IMR-90 (cell line): ENCODE data around the gene PPM1D. TPM values are rescaled to one million over a fixed set of nuclear protein-coding genes. Genes with fewer than 3 reads are reported as not detected.
A peak's percentile ranks its signal among the peaks of the same experiment; 100 is the strongest.

Experiments used
- ATAC-seq: fragments of 200-7000 bp; cut with Tn5 transposase; 2 replicates; pipeline ENCODE4 v1.9.1; 2020; ENCODE audit warnings: low read depth, mild to moderate bottlenecking, moderate library complexity
- BruUV-seq: library from RNA; stranded (reverse); fragments of 400-500 nt; replicated peaks from 2 replicates; lab custom pipeline; 2021; lab: Mats Ljungman, UMichigan
- CTCF ChIA-PET: fragments of 300-600 bp; formaldehyde crosslinking; extraction: SDS; loops from one replicate; lab custom pipeline; 2021; ENCODE audit warnings: antibody characterized with exemption; lab: Yijun Ruan, JAX
- POLR2A ChIA-PET: fragments of 300-600 bp; sonication (Branson Sonifier 250); formaldehyde crosslinking; loops from one replicate; lab custom pipeline; 2022; ENCODE audit warnings: antibody characterized with exemption; ENCODE audit not compliant: unreplicated experiment; lab: Charles Lee
- DNase-seq: peaks from one replicate; pipeline ENCODE4 v3.0.0; 2013
- H2AFZ ChIP-seq: replicated peaks from 2 replicates; pipeline ENCODE3; 2013; ENCODE audit warnings: low read length, mild to moderate bottlenecking; ENCODE audit not compliant: poor library complexity
- H2AK5ac ChIP-seq: 2 replicates; pipeline ENCODE4 v1.6.1; 2013; ENCODE audit warnings: low read depth, low read length, inconsistent platforms
- H2AK9ac ChIP-seq: replicated peaks from 2 replicates; pipeline ENCODE3; 2013; ENCODE audit warnings: mild to moderate bottlenecking, low read depth, low read length, moderate library complexity; ENCODE audit not compliant: poor library complexity
- H2BK120ac ChIP-seq: 2 replicates; pipeline ENCODE4 v1.6.1; 2013; ENCODE audit warnings: low read depth, low read length, inconsistent platforms
- H2BK15ac ChIP-seq: 3 replicates; pipeline ENCODE4 v1.6.1; 2013; ENCODE audit warnings: low read depth, low read length, inconsistent platforms
- H2BK20ac ChIP-seq: 2 replicates; pipeline ENCODE4 v1.6.1; 2013; ENCODE audit warnings: low read depth, mild to moderate bottlenecking, inconsistent platforms, low read length, moderate library complexity
- H2BK5ac ChIP-seq: 2 replicates; pipeline ENCODE4 v1.6.1; 2013; ENCODE audit warnings: mild to moderate bottlenecking, low read depth, low read length, inconsistent platforms; ENCODE audit not compliant: poor library complexity, severe bottlenecking
- H3K14ac ChIP-seq: replicated peaks from 2 replicates; pipeline ENCODE4 v1.6.1; 2013; ENCODE audit warnings: low read depth, low read length, inconsistent platforms
- H3K18ac ChIP-seq: 2 replicates; pipeline ENCODE4 v1.6.1; 2013; ENCODE audit warnings: low read depth, low read length, control low read depth
- H3K23ac ChIP-seq: 2 replicates; pipeline ENCODE4 v1.6.1; 2013; ENCODE audit warnings: low read depth, low read length, inconsistent platforms
- H3K27ac ChIP-seq: 2 replicates; pipeline ENCODE4 v1.5.1; 2013; ENCODE audit warnings: mild to moderate bottlenecking, control low read depth, low read length; ENCODE audit not compliant: insufficient read depth
- H3K27me3 ChIP-seq: 2 replicates; pipeline ENCODE4 v1.6.1; 2013; ENCODE audit warnings: low read length; ENCODE audit not compliant: control insufficient read depth, insufficient read depth
- H3K36me3 ChIP-seq: 2 replicates; pipeline ENCODE4 v1.6.1; 2013; ENCODE audit warnings: low read length, mixed read lengths; ENCODE audit not compliant: control insufficient read depth, insufficient read depth
- H3K4ac ChIP-seq: 2 replicates; pipeline ENCODE4 v1.6.1; 2013; ENCODE audit warnings: low read depth, low read length, inconsistent platforms
- H3K4me1 ChIP-seq: 2 replicates; pipeline ENCODE4 v1.6.1; 2013; ENCODE audit warnings: low read length, mixed read lengths; ENCODE audit not compliant: control insufficient read depth, insufficient read depth
- H3K4me2 ChIP-seq: 2 replicates; pipeline ENCODE4 v1.6.1; 2013; ENCODE audit warnings: low read depth, mild to moderate bottlenecking, control low read depth, low read length, moderate library complexity
- H3K4me3 ChIP-seq: 2 replicates; pipeline ENCODE4 v1.5.1; 2013; ENCODE audit warnings: low read depth, mild to moderate bottlenecking, control low read depth, low read length, moderate library complexity; ENCODE audit not compliant: insufficient read depth
- H3K56ac ChIP-seq: 2 replicates; pipeline ENCODE4 v1.6.1; 2013; ENCODE audit warnings: low read length, inconsistent platforms; ENCODE audit not compliant: insufficient read depth; ENCODE audit errors: extremely low read depth
- H3K79me1 ChIP-seq, 2 experiments: 2 replicates each; pipeline ENCODE4 v1.6.1; 2013; ENCODE audit warnings: low read length in 2 of 2, inconsistent platforms in 1 of 2, low read depth in 1 of 2
- H3K9ac ChIP-seq: 2 replicates; pipeline ENCODE4 v1.6.1; 2013; ENCODE audit warnings: low read depth, low read length, control low read depth
- H3K9me1 ChIP-seq: 2 replicates; pipeline ENCODE4 v1.6.1; 2013; ENCODE audit warnings: low read length, inconsistent platforms; ENCODE audit not compliant: insufficient read depth
- H3K9me3 ChIP-seq: 2 replicates; pipeline ENCODE4 v1.6.1; 2013; ENCODE audit warnings: low read length; ENCODE audit not compliant: control insufficient read depth, insufficient read depth
- H4K20me1 ChIP-seq: 2 replicates; pipeline ENCODE4 v1.6.1; 2013; ENCODE audit warnings: low read length, inconsistent platforms; ENCODE audit not compliant: insufficient read depth
- H4K5ac ChIP-seq: 2 replicates; pipeline ENCODE4 v1.6.1; 2013; ENCODE audit warnings: mild to moderate bottlenecking, low read depth, low read length, control low read depth
- H4K8ac ChIP-seq, 2 experiments: 2 replicates each; pipeline ENCODE4 v1.6.1; 2013; ENCODE audit warnings: low read depth in 2 of 2, low read length in 2 of 2, control low read depth in 1 of 2, inconsistent platforms in 1 of 2
- H4K91ac ChIP-seq: 2 replicates; pipeline ENCODE4 v1.6.1; 2013; ENCODE audit warnings: low read depth, low read length, inconsistent platforms; ENCODE audit not compliant: insufficient read depth
- BHLHE40 ChIP-seq: fragments of 150-350 bp; IDR thresholded peaks from 2 replicates; pipeline ENCODE4 v1.6.1; 2016; ENCODE audit warnings: mild to moderate bottlenecking, low read depth, low read length
- CTCF ChIP-seq: conservative IDR thresholded peaks from 2 replicates; pipeline ENCODE4 v1.5.1; 2012; ENCODE audit warnings: mild to moderate bottlenecking, low read depth, low read length, improper control_type of control experiment
- FOS ChIP-seq: fragments of 150-350 bp; IDR thresholded peaks from 2 replicates; pipeline ENCODE4 v1.6.1; 2016; ENCODE audit warnings: low read depth, low read length
- MXI1 ChIP-seq: IDR thresholded peaks from 2 replicates; pipeline ENCODE4 v1.6.1; 2012; ENCODE audit warnings: low read depth, mild to moderate bottlenecking, low read length, moderate library complexity, borderline replicate concordance
- NFE2L2 ChIP-seq: fragments of 150-350 bp; IDR thresholded peaks from 2 replicates; pipeline ENCODE4 v1.6.1; 2016; ENCODE audit warnings: low read depth, mild to moderate bottlenecking, low read length
- POLR2A ChIP-seq: IDR thresholded peaks from 2 replicates; pipeline ENCODE4 v1.6.1; 2012; ENCODE audit warnings: mild to moderate bottlenecking, low read depth, low read length
- RAD21 ChIP-seq: IDR thresholded peaks from 2 replicates; pipeline ENCODE4 v1.6.1; 2012; ENCODE audit warnings: low read length, improper control_type of control experiment
- USF2 ChIP-seq: fragments of 150-350 bp; IDR thresholded peaks from 2 replicates; pipeline ENCODE4 v1.6.1; 2017; ENCODE audit warnings: mild to moderate bottlenecking, antibody characterized with exemption, low read length, low read depth
- WGBS, 2 experiments: methylation state at CpG; one replicate each; pipeline versions ENCODE4 v1.1.5 to v1.1.7; 2013; ENCODE audit warnings: missing lambda C conversion rate in 2 of 2; ENCODE audit not compliant: insufficient read length in 1 of 2; ENCODE audit errors: extremely low coverage in 2 of 2; 5-methylcytosine and 5-hydroxymethylcytosine counted together
- dilution Hi-C: fragments of 300-500 bp; cut with HindIII; formaldehyde crosslinking; loops from one replicate; pipeline ENCODE4 v1.14.3; 2018; ENCODE audit warnings: low sequenced_read_pairs; ENCODE audit not compliant: unreplicated experiment
- in situ Hi-C: fragments of 300-500 bp; cut with MboI; formaldehyde crosslinking; loops from 3 replicates; pipeline ENCODE4 v1.14.3; 2019; ENCODE audit warnings: low sequenced_read_pairs, inconsistent platforms, mixed read lengths
- intact Hi-C: fragments of 100-400 bp; cut with micrococcal nuclease; formaldehyde crosslinking; loops from 2 replicates; pipeline ENCODE4 v1.10.0; 2022
- polyA plus RNA-seq, 3 experiments: library from polyadenylated mRNA; depleted of rRNA; stranded (reverse); fragments of >200 nt; gene quantifications; 2 replicates each; pipeline ENCODE4 v1.2.3, GENCODE V29; 2012; ENCODE audit warnings: low replicate concordance in 1 of 3
- total RNA-seq: library from RNA; depleted of rRNA; stranded (reverse); fragments of >200 nt; gene quantifications from 2 replicates; pipeline ENCODE4 v1.2.3, GENCODE V29; 2012

PPM1D gene
- total and polyA plus RNA-seq, 2 of the 4 experiments (the other 2 are of a cell fraction): 5.5 to 16.1 TPM

GRCh38 chr17:60573236-60574051 lies 26.5 kb upstream of the PPM1D start:
- peak overlapping the region; percentile 30 for H2BK20ac ChIP-seq
- in situ Hi-C loops: no loop called here
- 0 out of 2 replicates have a peak overlapping the region, but pooled peaks have one; percentile 14 for H4K91ac ChIP-seq
- H3K9me1 ChIP-seq: peaks cover 9% of the 10 kb centered on the region
- H2BK5ac ChIP-seq: peak overlapping the region; percentile 78
- ATAC-seq (peak; percentile 68), DNase-seq (peak; percentile 74)
- H4K20me1 ChIP-seq: no peaks in the 10 kb centered on the region
- H3K9me3 ChIP-seq: no peaks in the 10 kb centered on the region
- no peak for TF ChIP-seq POLR2A
- no peak for TF ChIP-seq MXI1
- TF ChIP-seq CTCF: peak; percentile 26; the same call in 1 of the 2 replicates
- TF ChIP-seq FOS: no peak
- TF ChIP-seq NFE2L2: no peak
- 0 out of 2 replicates have a peak, but pooled peaks have one; percentile 18 for TF ChIP-seq USF2
- no peak for TF ChIP-seq RAD21
- no peak for TF ChIP-seq BHLHE40
- H3K79me1 ChIP-seq: peaks cover 0 to 4% of the 10 kb centered on the region in 2 experiments; a peak in 1 of 4 replicates
- peak overlapping the region; percentile 7; the same call in 1 of the 2 replicates for H3K14ac ChIP-seq
- H3K36me3 ChIP-seq: no peaks in the 10 kb centered on the region
- H3K4me2 ChIP-seq: peak overlapping the region; percentile 56
- H4K5ac ChIP-seq: peak overlapping the region; percentile 79
- H2AK9ac ChIP-seq: no peak overlapping the region
- dilution Hi-C loops: no loop called here
- H3K4ac ChIP-seq: peak overlapping the region; percentile 42; the same call in 1 of the 2 replicates
- ChIA-PET POLR2A (no interaction called here), CTCF (interaction anchor here (1.4 kb wide), 1 partner anchor 11 kb away, joined by 3 read pairs; no protein-coding TSS in a partner anchor)
- no peak overlapping the region for H3K9ac ChIP-seq
- peak overlapping the region; percentile 39; the same call in 1 of the 2 replicates for H3K23ac ChIP-seq
- H3K56ac ChIP-seq: no peak overlapping the region; the same call in 1 of the 2 replicates
- H2BK15ac ChIP-seq: peak overlapping the region; percentile 55; the same call in 1 of the 3 replicates
- H3K27ac ChIP-seq: peak overlapping the region; percentile 88; the same call in 1 of the 2 replicates
- H4K8ac ChIP-seq: peak overlapping the region in 1 of 2 experiments; percentile 20; a peak in 2 of 4 replicates
- H3K4me1 ChIP-seq: peaks cover 10% of the 10 kb centered on the region
- H3K18ac ChIP-seq: peak overlapping the region; percentile 57
- intact Hi-C loops: no loop called here
- no peak overlapping the region for H3K4me3 ChIP-seq
- no TSS peak for BruUV-seq
- H3K27me3 ChIP-seq: no peaks in the 10 kb centered on the region
- no peak overlapping the region for H2AFZ ChIP-seq
- H2BK120ac ChIP-seq: peak overlapping the region; percentile 71
- WGBS, 2 experiments: 0% methylated on average over 1 of the region's 2 CpGs; no CpG with 5 or more reads in 1 of the 2 experiments
- H2AK5ac ChIP-seq: peak overlapping the region; percentile 54; the same call in 1 of the 2 replicates
